ENCODE data around the gene CNTRL.

- no peak for TF ChIP-seq ZNF274 (IDR thresholded peaks at IDR 0.05; ENCODE audit: low read depth, low read length)
- no peak for TF ChIP-seq YY1 (IDR thresholded peaks at IDR 0.05; ENCODE audit: insufficient read depth, insufficient read length)
- TF ChIP-seq SUZ12 (IDR thresholded peaks at IDR 0.05; ENCODE audit: extremely low read depth, insufficient read depth, insufficient read length) = no peak
These were observed 123.8 kb downstream of the CNTRL start for GRCh38 chr9:121198512-121199042.
